ENCODE results near the gene SUSD4. TPM values are rescaled to one million over a fixed set of nuclear protein-coding genes. Genes with fewer than 3 reads are reported as not detected.

Gene SUSD4
- total and polyA plus RNA-seq, 2 of the 8 experiments (the other 6 are each of a cell fraction or from before 2014, with no cell fraction given), result 3.9 to 5.2 TPM

- Histone ChIP-seq H4K8ac (ENCODE audit: extremely low read depth, insufficient read depth, low read length) (no peak overlapping the region), H3K9ac (replicated peaks in 1 of 4; ENCODE audit: extremely low read depth in 1 of 4, low read depth in 3 of 4, low read length in 3 of 4) (no peak overlapping the region), H2BK15ac (ENCODE audit: low read length) (no peak overlapping the region), H2AK5ac (ENCODE audit: low read depth, low read length) (no peak overlapping the region), H4K91ac (replicated peaks; ENCODE audit: insufficient read length, low read length) (no peak overlapping the region), H3K23ac (ENCODE audit: insufficient read length) (no peak overlapping the region), H4K5ac (ENCODE audit: insufficient read length, low read depth, low read length) (no peak overlapping the region), H3K79me2 (ENCODE audit: control insufficient read depth in 1 of 2, insufficient read depth in 2 of 2, low read length in 2 of 2) (no peaks in the 10 kb centered on the region), H2BK20ac (ENCODE audit: low read length) (no peak overlapping the region), H3K79me1 (ENCODE audit: low read depth, low read length) (no peaks in the 10 kb centered on the region), H4K20me1 (replicated peaks in 1 of 2; ENCODE audit: control insufficient read depth in 1 of 2, insufficient read depth in 2 of 2, low read length in 2 of 2) (no peaks in the 10 kb centered on the region), H3K23me2 (ENCODE audit: low read depth, low read length) (no peaks in the 10 kb centered on the region), H2BK120ac (replicated peaks; ENCODE audit: low read depth, low read length) (no peak overlapping the region), H2AFZ (ENCODE audit: low read length) (no peak overlapping the region), H3K27me3 (replicated peaks in 1 of 4; ENCODE audit: control insufficient read depth in 3 of 4, extremely low read depth in 1 of 4, insufficient read depth in 3 of 4, low read length in 3 of 4) (peaks cover 0 to 29% (median 19%) of the 10 kb centered on the region in 4 experiments; a peak in 5 of 7 replicates), H3K4me2 (ENCODE audit: insufficient read depth in 1 of 2, low read depth in 2 of 2, low read length in 2 of 2) (no peak overlapping the region), H3K27ac (ENCODE audit: low read depth, low read length) (no peak overlapping the region), H2BK5ac (ENCODE audit: low read depth, low read length) (no peak overlapping the region), H3K4me1 (replicated peaks in 1 of 4; ENCODE audit: control insufficient read depth in 3 of 4, insufficient read depth in 4 of 4, low read length in 3 of 4) (peaks cover 0 to 5% (median under 1%) of the 10 kb centered on the region in 4 experiments; a peak in 3 of 7 replicates), H3K9me3 (ENCODE audit: insufficient read depth in 2 of 2, low read depth in 1 of 2, low read length in 1 of 2) (peaks cover 0 to 10% of the 10 kb centered on the region in 2 experiments; a peak in 1 of 4 replicates), H3K36me3 (ENCODE audit: control insufficient read depth in 2 of 4, insufficient read depth in 4 of 4, low read length in 3 of 4) (no peaks in the 10 kb centered on the region), H3K56ac (replicated peaks; ENCODE audit: insufficient read length, low read depth, low read length) (no peak overlapping the region), H3K18ac (ENCODE audit: extremely low read depth, low read length) (no peak overlapping the region), H2BK12ac (ENCODE audit: low read depth, low read length) (no peak overlapping the region), H3K14ac (ENCODE audit: insufficient read length) (no peak overlapping the region), H3K4ac (replicated peaks; ENCODE audit: insufficient read length, low read depth, low read length) (no peak overlapping the region), H3K4me3 (ENCODE audit: extremely low read depth in 1 of 4, insufficient read depth in 2 of 4, low read depth in 3 of 4, low read length in 4 of 4) (no peak overlapping the region)
- no peak for TF ChIP-seq JUN (IDR thresholded peaks at IDR 0.05; ENCODE audit: low read depth, low read length)
- no peak for TF ChIP-seq GABPA (IDR thresholded peaks at IDR 0.05; ENCODE audit: borderline replicate concordance, insufficient read depth, low read length)
- TF ChIP-seq, protein P1, sequence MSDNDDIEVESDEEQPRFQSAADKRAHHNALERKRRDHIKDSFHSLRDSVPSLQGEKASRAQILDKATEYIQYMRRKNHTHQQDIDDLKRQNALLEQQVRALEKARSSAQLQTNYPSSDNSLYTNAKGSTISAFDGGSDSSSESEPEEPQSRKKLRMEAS (IDR thresholded peaks at IDR 0.05), result no peak
- no peak for TF ChIP-seq BRCA1 (IDR thresholded peaks at IDR 0.05; ENCODE audit: low read depth, low read length)
- TF ChIP-seq RBBP5 (IDR thresholded peaks at IDR 0.05; ENCODE audit: borderline replicate concordance, low read depth, low read length), result no peak
- no peak for TF ChIP-seq SIRT6 (IDR thresholded peaks at IDR 0.05; ENCODE audit: low read length)
- TF ChIP-seq, protein P2, sequence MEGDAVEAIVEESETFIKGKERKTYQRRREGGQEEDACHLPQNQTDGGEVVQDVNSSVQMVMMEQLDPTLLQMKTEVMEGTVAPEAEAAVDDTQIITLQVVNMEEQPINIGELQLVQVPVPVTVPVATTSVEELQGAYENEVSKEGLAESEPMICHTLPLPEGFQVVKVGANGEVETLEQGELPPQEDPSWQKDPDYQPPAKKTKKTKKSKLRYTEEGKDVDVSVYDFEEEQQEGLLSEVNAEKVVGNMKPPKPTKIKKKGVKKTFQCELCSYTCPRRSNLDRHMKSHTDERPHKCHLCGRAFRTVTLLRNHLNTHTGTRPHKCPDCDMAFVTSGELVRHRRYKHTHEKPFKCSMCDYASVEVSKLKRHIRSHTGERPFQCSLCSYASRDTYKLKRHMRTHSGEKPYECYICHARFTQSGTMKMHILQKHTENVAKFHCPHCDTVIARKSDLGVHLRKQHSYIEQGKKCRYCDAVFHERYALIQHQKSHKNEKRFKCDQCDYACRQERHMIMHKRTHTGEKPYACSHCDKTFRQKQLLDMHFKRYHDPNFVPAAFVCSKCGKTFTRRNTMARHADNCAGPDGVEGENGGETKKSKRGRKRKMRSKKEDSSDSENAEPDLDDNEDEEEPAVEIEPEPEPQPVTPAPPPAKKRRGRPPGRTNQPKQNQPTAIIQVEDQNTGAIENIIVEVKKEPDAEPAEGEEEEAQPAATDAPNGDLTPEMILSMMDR (IDR thresholded peaks at IDR 0.05; ENCODE audit: control extremely low read depth in 1 of 3, insufficient read depth in 1 of 3, low read depth in 1 of 3, low read length in 3 of 3), result no peak
- no peak for TF ChIP-seq KDM4A (IDR thresholded peaks at IDR 0.05; ENCODE audit: low read depth, low read length, severe bottlenecking)
- no peak for TF ChIP-seq BACH1 (IDR thresholded peaks at IDR 0.05; ENCODE audit: low read length)
- TF ChIP-seq SIN3A (conservative IDR thresholded peaks at IDR 0.05 in 1 of 2, IDR thresholded peaks at IDR 0.05 in 1 of 2; ENCODE audit: low read depth in 1 of 2, low read length in 2 of 2), result no peak
- no peak for FAIRE-seq
- DNase-seq (ENCODE audit: low read depth in 1 of 2, low spot score in 2 of 2), result no peak
- ChIA-PET POLR2A (ENCODE audit: partially characterized antibody) (no interaction called here), CTCF (ENCODE audit: partially characterized antibody) (interaction anchor here (0.6 to 1.7 kb wide), 3 partner anchors 12 to 267 kb away, joined by 3 to 5 read pairs (median 4); no protein-coding TSS in a partner anchor)
These were observed 26.6 kb upstream of the SUSD4 start for GRCh38 chr1:223390618-223391017.

Measured in H1 (cell line).